GM12874 (cell line): ENCODE results near the gene UBE2E2.

Experiments
- CTCF ChIP-seq: IDR thresholded peaks from 2 replicates; pipeline ENCODE4 v1.5.1; 2011; ENCODE audit warnings: low read depth, mild to moderate bottlenecking, control low read depth, low read length, moderate library complexity; ENCODE audit not compliant: insufficient read depth

UBE2E2 gene

DNA sequence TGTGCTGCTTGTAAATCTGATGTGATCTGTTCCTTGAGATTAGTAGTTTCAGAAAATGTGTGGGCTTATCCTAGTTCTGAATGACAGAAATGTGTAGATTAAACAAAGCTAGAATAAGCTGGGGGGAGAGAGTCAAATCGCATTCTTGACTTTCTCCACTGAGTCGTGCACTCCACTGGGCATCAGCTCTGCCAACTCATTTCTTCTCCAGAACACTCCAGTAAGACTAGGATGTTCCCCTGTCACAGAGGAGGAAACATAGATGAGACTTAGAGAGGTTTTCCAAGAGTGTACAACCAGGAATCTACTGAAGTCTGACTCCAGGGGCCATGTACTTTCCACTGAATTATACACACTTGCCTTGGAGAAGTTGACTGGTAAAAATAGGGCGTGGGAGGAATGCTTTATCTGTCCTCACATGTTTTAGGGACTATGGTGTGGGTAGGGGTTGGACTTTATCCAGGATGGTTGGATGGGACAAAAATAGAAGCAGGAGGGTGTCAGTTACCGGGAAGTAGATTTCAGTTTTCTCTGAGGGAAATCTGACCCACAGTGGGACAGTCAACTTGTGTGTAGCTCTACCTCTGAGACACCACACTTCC lies 298.2 kb downstream of the UBE2E2 start:
- no peak for TF ChIP-seq CTCF

GRCh38 chr3:23508464-23508863 lies 305.3 kb downstream of the UBE2E2 start:
- no peak for TF ChIP-seq CTCF

- TF ChIP-seq CTCF, result no peak
Measured at GRCh38 chr3:23518441-23518840, 315.3 kb downstream of the UBE2E2 start.

DNA sequence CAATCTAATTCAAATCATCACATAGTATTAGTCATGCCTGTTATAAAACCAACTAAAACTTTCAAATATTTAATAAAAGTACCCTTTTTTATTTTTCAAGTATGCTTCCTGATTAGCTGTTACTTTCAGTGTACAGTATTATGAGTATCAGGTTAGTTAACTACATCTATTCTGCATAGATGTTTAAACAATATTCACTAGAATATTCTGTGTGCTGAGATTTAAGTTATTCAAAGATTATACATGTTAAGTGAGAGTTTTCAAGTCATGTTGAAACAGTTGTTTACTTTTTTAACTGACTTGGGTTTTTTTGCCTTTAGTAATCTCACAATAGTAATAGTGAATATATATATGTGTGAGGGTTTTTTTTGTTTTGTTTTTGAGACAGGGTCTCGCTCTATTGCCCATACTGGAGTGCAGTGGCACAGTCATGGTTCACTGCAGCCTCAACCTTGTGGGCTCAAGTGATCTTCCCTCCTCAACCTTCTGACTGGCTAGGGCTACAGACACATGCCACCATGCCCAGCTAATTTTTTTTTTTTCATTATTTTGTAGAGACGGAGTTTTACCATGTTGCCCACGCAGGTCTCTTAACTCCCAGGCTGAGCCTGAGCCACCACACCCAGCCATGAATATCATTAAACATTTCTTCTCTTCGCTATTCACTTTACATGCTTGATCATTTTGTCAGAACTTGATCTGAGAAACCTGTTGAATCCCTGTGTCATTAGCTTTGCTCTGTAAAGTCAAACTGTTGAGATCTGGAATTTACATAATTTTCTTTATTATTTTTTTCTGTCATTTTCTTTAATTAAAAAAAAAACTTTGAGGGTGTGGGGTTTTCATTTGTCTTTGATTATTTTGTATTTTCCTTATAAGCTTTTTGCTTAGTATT lies 316.4 kb downstream of the UBE2E2 start:
- TF ChIP-seq CTCF, result no peak

DNA sequence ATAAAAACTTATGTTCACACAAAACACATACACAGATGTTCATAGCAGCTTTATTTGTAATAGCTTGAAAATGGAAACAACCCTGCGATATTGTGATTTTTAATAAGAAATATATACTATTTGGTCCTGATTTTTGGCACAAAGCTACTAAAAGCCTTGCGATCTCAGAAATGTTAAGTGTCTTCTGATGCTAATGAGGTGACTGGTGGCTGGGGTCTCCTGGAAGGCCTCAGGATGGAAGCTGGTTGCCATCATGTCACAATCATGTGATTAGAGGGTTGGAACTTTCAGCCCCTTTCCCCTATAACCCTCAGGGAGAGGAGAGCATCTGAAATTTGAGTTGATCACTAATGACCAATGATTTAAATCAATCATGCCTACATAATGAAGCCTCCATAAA lies 324.2 kb downstream of the UBE2E2 start:
- no peak for TF ChIP-seq CTCF

DNA sequence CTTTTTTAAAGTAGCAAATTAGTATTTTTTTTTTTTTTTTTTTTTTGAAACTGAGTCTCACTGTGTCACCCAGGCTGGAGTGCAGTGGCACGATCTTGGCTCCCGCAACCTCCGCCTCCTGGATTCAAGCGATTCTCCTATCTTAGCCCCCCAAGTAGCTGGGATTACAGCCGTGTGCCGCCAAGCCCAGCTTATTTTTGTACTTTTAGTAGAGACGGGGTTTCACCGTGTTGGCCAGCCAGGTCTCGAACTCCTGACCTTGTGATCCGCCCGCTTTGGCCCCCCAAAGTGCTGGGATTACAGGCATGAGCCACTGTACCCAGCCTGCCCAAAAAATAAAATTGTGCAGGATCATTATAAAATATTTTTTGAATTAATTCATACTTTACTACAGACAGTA lies 330.5 kb downstream of the UBE2E2 start:
- TF ChIP-seq CTCF, result no peak

GRCh38 chr3:23533996-23534395 lies 330.9 kb downstream of the UBE2E2 start:
- no peak for TF ChIP-seq CTCF
